Measurements from ENCODE around the gene LITAFD. TPM values are rescaled to one million over a fixed set of nuclear protein-coding genes. Genes with fewer than 3 reads are reported as not detected.

Gene LITAFD
- total and polyA plus RNA-seq, 9 of the 15 experiments (the other 6 are each of a cell fraction or from before 2014, with no cell fraction given): not detected

GRCh38 chr16:8861563-8862308 lies 20.4 kb upstream of the LITAFD start:
- Histone ChIP-seq H3K4me1 (replicated peaks in 1 of 2; ENCODE audit: control insufficient read depth in 2 of 2, insufficient read depth in 2 of 2, low read length in 2 of 2) (peaks cover 37 to 64% of the 10 kb centered on the region in 2 experiments), H3K4me3 (no peak overlapping the region), H3K27me3 (ENCODE audit: control insufficient read depth in 2 of 2, insufficient read depth in 2 of 2, low read length in 2 of 2) (no peaks in the 10 kb centered on the region), H4K20me1 (replicated peaks; ENCODE audit: control insufficient read depth, insufficient read depth, low read length) (peaks cover 43% of the 10 kb centered on the region), H3K9ac (ENCODE audit: insufficient read depth in 1 of 2, low read depth in 2 of 2, low read length in 2 of 2) (peak overlapping the region in 1 of 2 experiments; percentile 45; a peak in 2 of 4 replicates), H3K9me3 (replicated peaks; ENCODE audit: control insufficient read depth, insufficient read depth, low read depth, low read length) (no peaks in the 10 kb centered on the region), H3K27ac (ENCODE audit: extremely low read depth, low read depth, low read length) (no peak overlapping the region), H3K4me2 (ENCODE audit: insufficient read depth, low read length) (no peak overlapping the region; the same call in 1 of the 2 replicates), H2AFZ (ENCODE audit: low read depth, low read length) (no peak overlapping the region), H3K9me1 (ENCODE audit: control insufficient read depth, insufficient read depth, low read length) (peaks cover 19% of the 10 kb centered on the region), H3K79me2 (ENCODE audit: control insufficient read depth, insufficient read depth, low read length) (peaks cover 73% of the 10 kb centered on the region), H3K36me3 (ENCODE audit: control insufficient read depth, insufficient read depth, low read length) (peaks cover 38% of the 10 kb centered on the region; the same call in 1 of the 3 replicates)
- no TSS peak for BruUV-seq (replicated peaks)
- ChIA-PET POLR2A (interaction anchor here (0.7 to 2.4 kb wide), 4 partner anchors 9 to 119 kb away, joined by 3 to 5 read pairs (median 3); no protein-coding TSS in a partner anchor), CTCF (ENCODE audit: low intra/inter-chr PET ratio) (no interaction called here)
- WGBS (ENCODE audit: insufficient coverage, low coverage, missing lambda C conversion rate): 58% methylated on average over 13 of the region's 14 CpGs
- intact Hi-C loops (cut with micrococcal nuclease): no loop called here
- DNase-seq (ENCODE audit: extremely low read depth in 1 of 4, low spot score in 3 of 4): peak in 2 of 4 experiments; percentile 52 to 63
- ATAC-seq: peak; percentile 33
- no peak for FAIRE-seq
- in situ Hi-C loops (cut with MboI): no loop called here
- TF ChIP-seq E2F3 (CRISPR knock-in tag; IDR thresholded peaks at IDR 0.05) (no peak), SOX6 (IDR thresholded peaks at IDR 0.05) (no peak), BCOR (IDR thresholded peaks at IDR 0.05) (peak; percentile 95), ADNP (tag; IDR thresholded peaks at IDR 0.05) (peak; percentile 74), ZC3H8 (IDR thresholded peaks at IDR 0.05) (no peak), KDM1A (IDR thresholded peaks at IDR 0.05) (peak; percentile 50 to 82), MAZ (CRISPR knock-in tag; conservative IDR thresholded peaks at IDR 0.05 in 1 of 2, IDR thresholded peaks at IDR 0.05 in 1 of 2) (peak in 1 of 2 experiments; percentile 58; a peak in 1 of 4 replicates), PHF20 (IDR thresholded peaks at IDR 0.05; ENCODE audit: partially characterized antibody) (peak; percentile 31), ZNF699 (CRISPR knock-in tag; IDR thresholded peaks at IDR 0.05; ENCODE audit: insufficient replicate concordance) (no peak), RCOR1 (IDR thresholded peaks at IDR 0.05; ENCODE audit: borderline replicate concordance in 1 of 2, low read depth in 2 of 2, low read length in 2 of 2) (0 out of 4 replicates have a peak, but pooled peaks of 1 of the 2 experiments have one; percentile 25), POLR2G (IDR thresholded peaks at IDR 0.05; ENCODE audit: low read depth, low read length) (peak; percentile 71), FOXJ2 (tag; IDR thresholded peaks at IDR 0.05) (no peak), SMARCA5 (IDR thresholded peaks at IDR 0.05) (0 out of 2 replicates have a peak, but pooled peaks have one; percentile 72), SRSF9 (IDR thresholded peaks at IDR 0.05; ENCODE audit: borderline replicate concordance, low read depth, low read length) (no peak), CHD4 (IDR thresholded peaks at IDR 0.05; ENCODE audit: insufficient read depth, insufficient replicate concordance, low read depth, low read length, poor library complexity, severe bottlenecking) (peak; percentile 56), MAFK (IDR thresholded peaks at IDR 0.05; ENCODE audit: low read length) (no peak), MCM5 (IDR thresholded peaks at IDR 0.05; ENCODE audit: low read depth) (no peak), TRIM28 (IDR thresholded peaks at IDR 0.05) (no peak), TFAP4 (CRISPR knock-in tag; IDR thresholded peaks at IDR 0.05; ENCODE audit: borderline replicate concordance) (0 out of 2 replicates have a peak, but pooled peaks have one; percentile 15), RBM22 (IDR thresholded peaks at IDR 0.05; ENCODE audit: low read depth, low read length, poor library complexity, severe bottlenecking) (peak; percentile 76), VEZF1 (CRISPR knock-in tag; IDR thresholded peaks at IDR 0.05) (0 out of 2 replicates have a peak, but pooled peaks have one; percentile 13), RBM25 (IDR thresholded peaks at IDR 0.05; ENCODE audit: low read depth, low read length, severe bottlenecking) (peak; percentile 81)
